Right lobe of liver (tissue), 4 donors: ENCODE data around the gene MEGF8.

Experiments
- POLR2A ChIP-seq: fragments of 450-650 bp; IDR thresholded peaks from one replicate; pipeline ENCODE4 v1.6.1; 2017; ENCODE audit warnings: antibody characterized with exemption, mild to moderate bottlenecking
- TF ChIP-seq, protein P1 (sequence below), 4 donors: fragments of 200-600 bp in 3 of 4; fragments of 450-650 bp in 1 of 4; IDR thresholded peaks; one replicate each; pipeline versions ENCODE4 v1.5.1 to v1.8.0; 2016 to 2022; ENCODE audit warnings: antibody characterized with exemption in 4 of 4, mild to moderate bottlenecking in 2 of 4
- donor health status: DM: no; HTN: no; CAD: no.
- donor health status: DM: no; HTN: no; CAD: no.
- donor health status: DM: no; HTN: yes; CAD: no.

DNA sequence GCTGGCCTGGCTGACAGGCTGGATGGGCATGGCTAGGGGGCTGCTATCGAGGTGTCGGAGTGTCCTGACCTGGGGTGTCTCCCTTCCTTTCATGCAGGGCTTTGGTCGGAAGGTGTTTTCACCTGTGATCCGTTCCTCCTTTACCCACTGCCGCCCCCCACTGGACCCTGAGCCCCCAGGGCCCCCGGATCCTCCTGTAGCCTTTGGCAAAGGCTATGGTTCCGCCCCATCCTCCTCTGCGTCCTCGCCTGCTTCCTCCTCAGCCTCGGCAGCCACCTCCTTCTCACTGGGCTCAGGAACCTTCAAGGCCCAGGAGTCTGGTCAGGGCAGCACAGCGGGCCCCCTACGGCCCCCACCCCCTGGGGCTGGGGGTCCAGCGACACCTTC is 35.3 kb upstream of the MEGF8 start:
- TF ChIP-seq POLR2A, result no peak
- TF ChIP-seq, protein P1, sequence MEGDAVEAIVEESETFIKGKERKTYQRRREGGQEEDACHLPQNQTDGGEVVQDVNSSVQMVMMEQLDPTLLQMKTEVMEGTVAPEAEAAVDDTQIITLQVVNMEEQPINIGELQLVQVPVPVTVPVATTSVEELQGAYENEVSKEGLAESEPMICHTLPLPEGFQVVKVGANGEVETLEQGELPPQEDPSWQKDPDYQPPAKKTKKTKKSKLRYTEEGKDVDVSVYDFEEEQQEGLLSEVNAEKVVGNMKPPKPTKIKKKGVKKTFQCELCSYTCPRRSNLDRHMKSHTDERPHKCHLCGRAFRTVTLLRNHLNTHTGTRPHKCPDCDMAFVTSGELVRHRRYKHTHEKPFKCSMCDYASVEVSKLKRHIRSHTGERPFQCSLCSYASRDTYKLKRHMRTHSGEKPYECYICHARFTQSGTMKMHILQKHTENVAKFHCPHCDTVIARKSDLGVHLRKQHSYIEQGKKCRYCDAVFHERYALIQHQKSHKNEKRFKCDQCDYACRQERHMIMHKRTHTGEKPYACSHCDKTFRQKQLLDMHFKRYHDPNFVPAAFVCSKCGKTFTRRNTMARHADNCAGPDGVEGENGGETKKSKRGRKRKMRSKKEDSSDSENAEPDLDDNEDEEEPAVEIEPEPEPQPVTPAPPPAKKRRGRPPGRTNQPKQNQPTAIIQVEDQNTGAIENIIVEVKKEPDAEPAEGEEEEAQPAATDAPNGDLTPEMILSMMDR (IDR thresholded peaks at IDR 0.05), result no peak
